D721Med (cell line): ENCODE data around the gene C2orf66.

ENCODE experiments used
- DNase-seq: peaks from one replicate; pipeline ENCODE4 v3.0.0; 2011; ENCODE audit warnings: low spot score; ENCODE audit not compliant: insufficient read length
- FAIRE-seq: peaks from 2 replicates; lab custom pipeline; 2011; peaks lifted over from hg19 to GRCh38; lab: Jason Lieb, UNC
- TF ChIP-seq, protein P1 (sequence below): IDR thresholded peaks from 2 replicates; pipeline ENCODE4 v1.5.1; 2012; ENCODE audit warnings: mild to moderate bottlenecking, control low read depth; ENCODE audit not compliant: insufficient read depth; ENCODE audit errors: missing control alignments

C2orf66 gene

GRCh38 chr2:196767101-196767500 is 42.1 kb downstream of the C2orf66 start:
- FAIRE-seq: no peak
- no peak for DNase-seq

DNA sequence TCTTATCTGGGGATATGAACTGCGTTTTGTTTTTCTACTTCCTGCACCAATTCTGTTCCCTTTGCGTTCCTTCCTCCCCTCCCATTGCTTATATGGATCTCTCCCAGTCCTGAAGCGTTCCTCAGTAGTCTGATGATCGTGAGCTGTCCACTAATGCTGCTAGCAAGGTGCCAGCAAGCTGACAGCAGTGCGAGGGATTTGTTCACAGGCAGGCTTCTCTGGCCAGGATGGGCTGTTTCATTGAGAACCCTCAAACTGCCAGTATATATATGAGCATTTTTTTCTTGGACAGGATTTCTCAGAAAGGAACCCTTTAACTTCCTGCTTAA is 49.8 kb downstream of the C2orf66 start:
- DNase-seq (no peak), FAIRE-seq (no peak)
- TF ChIP-seq, protein P1, sequence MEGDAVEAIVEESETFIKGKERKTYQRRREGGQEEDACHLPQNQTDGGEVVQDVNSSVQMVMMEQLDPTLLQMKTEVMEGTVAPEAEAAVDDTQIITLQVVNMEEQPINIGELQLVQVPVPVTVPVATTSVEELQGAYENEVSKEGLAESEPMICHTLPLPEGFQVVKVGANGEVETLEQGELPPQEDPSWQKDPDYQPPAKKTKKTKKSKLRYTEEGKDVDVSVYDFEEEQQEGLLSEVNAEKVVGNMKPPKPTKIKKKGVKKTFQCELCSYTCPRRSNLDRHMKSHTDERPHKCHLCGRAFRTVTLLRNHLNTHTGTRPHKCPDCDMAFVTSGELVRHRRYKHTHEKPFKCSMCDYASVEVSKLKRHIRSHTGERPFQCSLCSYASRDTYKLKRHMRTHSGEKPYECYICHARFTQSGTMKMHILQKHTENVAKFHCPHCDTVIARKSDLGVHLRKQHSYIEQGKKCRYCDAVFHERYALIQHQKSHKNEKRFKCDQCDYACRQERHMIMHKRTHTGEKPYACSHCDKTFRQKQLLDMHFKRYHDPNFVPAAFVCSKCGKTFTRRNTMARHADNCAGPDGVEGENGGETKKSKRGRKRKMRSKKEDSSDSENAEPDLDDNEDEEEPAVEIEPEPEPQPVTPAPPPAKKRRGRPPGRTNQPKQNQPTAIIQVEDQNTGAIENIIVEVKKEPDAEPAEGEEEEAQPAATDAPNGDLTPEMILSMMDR: no peak

More at GRCh38 chr2:196767101-196767500, 42.1 kb downstream of the C2orf66 start:
- TF ChIP-seq, protein P1: no peak

GRCh38 chr2:196758474-196759377 is 50.4 kb downstream of the C2orf66 start:
- FAIRE-seq (no peak), DNase-seq (no peak)
- TF ChIP-seq, protein P1: peak; percentile 63
